HCT116 (cell line): ENCODE data around the gene CHCHD5. TPM values are rescaled to one million over a fixed set of nuclear protein-coding genes. Genes with fewer than 3 reads are reported as not detected.
A peak's percentile ranks its signal among the peaks of the same experiment; 100 is the strongest.

ENCODE experiments used
- ATAC-seq: fragments of 200-7000 bp; cut with Tn5 transposase; 2 replicates; pipeline ENCODE4 v1.9.1; 2020; ENCODE audit warnings: mild to moderate bottlenecking, moderate library complexity
- BruUV-seq: library from RNA; stranded (reverse); fragments of 400-500 nt; replicated peaks from 2 replicates; lab custom pipeline; 2021; lab: Mats Ljungman, UMichigan
- CTCF ChIA-PET: fragments of 300-600 bp; sonication (Branson Sonifier 250); formaldehyde crosslinking; loops from one replicate; lab custom pipeline; 2021; ENCODE audit warnings: antibody characterized with exemption; lab: Charles Lee
- POLR2A ChIA-PET: fragments of 300-600, 350-600 bp; sonication (Branson Sonifier 250); formaldehyde crosslinking; loops from one replicate; lab custom pipeline; 2021; ENCODE audit warnings: antibody characterized with exemption; lab: Charles Lee
- RAD21 ChIA-PET, 2 experiments: fragments of 300-600 bp; sonication (Branson Sonifier 250); formaldehyde crosslinking; loops; one replicate each; lab custom pipeline; 2023; ENCODE audit warnings: low total read pairs in 2 of 2; ENCODE audit not compliant: uncharacterized antibody in 2 of 2, unreplicated experiment in 2 of 2, low non-redundant PET in 1 of 2; lab: Charles Lee
- DNase-seq: peaks from one replicate; pipeline ENCODE4 v3.0.0-alpha.2; 2010; ENCODE audit warnings: low read depth, low spot score
- H2AFZ ChIP-seq: fragments of 200-600 bp; shearing (Covaris generic), sonication (generic); 2 replicates; pipeline ENCODE4 v1.6.1; 2017; ENCODE audit warnings: low read depth, mixed run types, mixed read lengths, antibody characterized with exemption, low read length; ENCODE audit not compliant: poor library complexity, severe bottlenecking
- H3K27ac ChIP-seq: 2 replicates; pipeline ENCODE4 v1.5.1; 2012; ENCODE audit warnings: low read depth, low read length
- H3K27me3 ChIP-seq: fragments of 200-600 bp; sonication (generic); 2 replicates; pipeline ENCODE4 v1.6.1; 2016; ENCODE audit warnings: mixed run types, low read length, mixed read lengths; ENCODE audit not compliant: insufficient read depth
- H3K36me3 ChIP-seq, 2 experiments: fragments of 200-500 bp in 1 of 2; fragments of 200-600 bp in 1 of 2; sonication (Bioruptor generic) in 1 of 2; sonication (generic) in 1 of 2; 2 replicates each; pipeline versions ENCODE4 v1.5.1 to v1.6.1; 2014 to 2016; ENCODE audit warnings: low read length in 2 of 2, inconsistent platforms in 1 of 2, mixed read lengths in 1 of 2, mixed run types in 1 of 2; ENCODE audit not compliant: insufficient read depth in 2 of 2, control insufficient read depth in 1 of 2
- H3K4me1 ChIP-seq, 2 experiments: fragments of 200-600 bp in 1 of 2; sonication (generic) in 1 of 2; 2 replicates each; pipeline versions ENCODE4 v1.5.1 to v1.6.1; 2012 to 2017; ENCODE audit warnings: low read length in 2 of 2, inconsistent platforms in 1 of 2, mild to moderate bottlenecking in 1 of 2, mixed read lengths in 1 of 2, mixed run types in 1 of 2, moderate library complexity in 1 of 2; ENCODE audit not compliant: insufficient read depth in 2 of 2, control insufficient read depth in 1 of 2
- H3K4me2 ChIP-seq: fragments of 200-600 bp; sonication (generic); 2 replicates; pipeline ENCODE4 v1.6.1; 2017; ENCODE audit warnings: mixed run types, low read length, mixed read lengths
- H3K4me3 ChIP-seq, 2 experiments: fragments of 200-600 bp in 1 of 2; sonication (generic) in 1 of 2; replicated peaks in 1 of 2; 2 replicates each; pipeline ENCODE4 v1.5.1; 2011 to 2016; ENCODE audit warnings: low read length in 2 of 2, control low read depth in 1 of 2, low read depth in 1 of 2, mild to moderate bottlenecking in 1 of 2, mixed read lengths in 1 of 2, mixed run types in 1 of 2
- H3K79me2 ChIP-seq: fragments of 200-600 bp; sonication (generic); 2 replicates; pipeline ENCODE4 v1.6.1; 2017; ENCODE audit warnings: mild to moderate bottlenecking, mixed run types, low read length, moderate library complexity, mixed read lengths; ENCODE audit not compliant: insufficient read depth
- H3K9ac ChIP-seq: fragments of 200-600 bp; sonication (generic); 2 replicates; pipeline ENCODE4 v1.6.1; 2016; ENCODE audit warnings: low read length, mixed read lengths
- H3K9me2 ChIP-seq: fragments of 200-600 bp; sonication (generic), shearing (Covaris generic); 2 replicates; pipeline ENCODE4 v1.6.1; 2017; ENCODE audit warnings: mixed run types, mild to moderate bottlenecking, moderate library complexity; ENCODE audit not compliant: insufficient read depth
- H3K9me3 ChIP-seq, 2 experiments: fragments of 200-500 bp in 1 of 2; fragments of 200-600 bp in 1 of 2; sonication (Bioruptor generic) in 1 of 2; sonication (generic) in 1 of 2; 2 replicates each; pipeline ENCODE4 v1.6.1; 2014 to 2017; ENCODE audit warnings: low read length in 2 of 2, mixed read lengths in 2 of 2, inconsistent platforms in 1 of 2, low read depth in 1 of 2, mild to moderate bottlenecking in 1 of 2, mixed run types in 1 of 2, moderate library complexity in 1 of 2; ENCODE audit not compliant: control insufficient read depth in 1 of 2, insufficient read depth in 1 of 2
- H4K20me1 ChIP-seq: fragments of 200-600 bp; sonication (generic), shearing (Covaris generic); 2 replicates; pipeline ENCODE4 v1.6.1; 2017; ENCODE audit warnings: mixed run types, mild to moderate bottlenecking, moderate library complexity; ENCODE audit not compliant: insufficient read depth
- ATF3 ChIP-seq: IDR thresholded peaks from 2 replicates; pipeline ENCODE4 v1.6.1; 2012
- CBX3 ChIP-seq: IDR thresholded peaks from 2 replicates; pipeline ENCODE4 v1.6.1; 2012; ENCODE audit warnings: low read depth
- CEBPB ChIP-seq: IDR thresholded peaks from 2 replicates; pipeline ENCODE4 v1.6.1; 2012; ENCODE audit warnings: low read depth
- CTCF ChIP-seq, 3 experiments: fragments of 200-600 bp in 1 of 3; sonication (generic) in 1 of 3; IDR thresholded peaks in 2 of 3; conservative IDR thresholded peaks in 1 of 3; 2 replicates each; pipeline ENCODE4 v1.5.1; 2012 to 2017; ENCODE audit warnings: low read depth in 2 of 3, low read length in 2 of 3, antibody characterized with exemption in 1 of 3, borderline replicate concordance in 1 of 3, control low read depth in 1 of 3, mild to moderate bottlenecking in 1 of 3, mixed read lengths in 1 of 3, mixed run types in 1 of 3, moderate library complexity in 1 of 3; ENCODE audit not compliant: insufficient read depth in 1 of 3
- EGR1 ChIP-seq: IDR thresholded peaks from 2 replicates; pipeline ENCODE4 v1.6.1; 2012; ENCODE audit warnings: low read depth
- ELF1 ChIP-seq: IDR thresholded peaks from 2 replicates; pipeline ENCODE4 v1.6.1; 2012; ENCODE audit warnings: low read depth, borderline replicate concordance
- EZH2phosphoT487 ChIP-seq: fragments of 200-600 bp; IDR thresholded peaks from 2 replicates; pipeline ENCODE4 v1.6.1; 2018; ENCODE audit warnings: antibody characterized with exemption, borderline replicate concordance
- JUND ChIP-seq: IDR thresholded peaks from 2 replicates; pipeline ENCODE4 v1.6.1; 2012
- MAX ChIP-seq: IDR thresholded peaks from 2 replicates; pipeline ENCODE4 v1.6.1; 2012
- POLR2A ChIP-seq: IDR thresholded peaks from 2 replicates; pipeline ENCODE4 v1.7.0; 2011; ENCODE audit warnings: borderline replicate concordance; ENCODE audit not compliant: insufficient read depth, insufficient read length; ENCODE audit errors: extremely low read depth
- RAD21 ChIP-seq: IDR thresholded peaks from 2 replicates; pipeline ENCODE4 v1.6.1; 2012; ENCODE audit warnings: low read depth, mild to moderate bottlenecking
- SP1 ChIP-seq: IDR thresholded peaks from 2 replicates; pipeline ENCODE4 v1.6.1; 2012; ENCODE audit warnings: low read depth
- SRF ChIP-seq: IDR thresholded peaks from 2 replicates; pipeline ENCODE4 v1.6.1; 2012; ENCODE audit warnings: low read depth
- TCF7L2 ChIP-seq: IDR thresholded peaks from 2 replicates; pipeline ENCODE4 v1.7.0; 2011; ENCODE audit warnings: borderline replicate concordance, inconsistent platforms; ENCODE audit not compliant: insufficient read depth, insufficient read length; ENCODE audit errors: extremely low read depth
- ZBTB33 ChIP-seq: IDR thresholded peaks from 2 replicates; pipeline ENCODE4 v1.6.1; 2011; ENCODE audit warnings: mild to moderate bottlenecking, low read length, moderate library complexity; ENCODE audit not compliant: insufficient replicate concordance; ENCODE audit errors: extremely low read depth
- ZFX ChIP-seq: fragments of 450-650 bp; IDR thresholded peaks from 2 replicates; pipeline ENCODE4 v1.6.1; 2017
- ZNF274 ChIP-seq: fragments of 200-500 bp; sonication (Bioruptor generic); IDR thresholded peaks from 2 replicates; pipeline ENCODE4 v1.6.1; 2014; ENCODE audit warnings: mild to moderate bottlenecking, low read depth, low read length, inconsistent platforms
- intact Hi-C: fragments of 100-400 bp; cut with micrococcal nuclease; formaldehyde crosslinking; loops from 2 replicates; pipeline ENCODE4 v1.10.0; 2022
- total RNA-seq: library from RNA; stranded (reverse); gene quantifications from one replicate; pipeline ENCODE4 v1.2.1, GENCODE V29; 2021; ENCODE audit not compliant: unreplicated experiment

CHCHD5 gene
- total RNA-seq, 1 experiment from 2014 or later = 49.8 TPM

- TF ChIP-seq ZBTB33 (no peak), SRF (no peak), MAX (0 out of 2 replicates have a peak, but pooled peaks have one; percentile 16), EGR1 (no peak), CEBPB (peak; percentile 89), CBX3 (peak; percentile 68)
These were observed 42.9 kb downstream of the CHCHD5 start (continued) for GRCh38 chr2:112627060-112628040.

GRCh38 chr2:112629224-112629623, 44.8 kb downstream of the CHCHD5 start:
- no peak overlapping the region for H3K9ac ChIP-seq
- no peaks in the 10 kb centered on the region for H3K27me3 ChIP-seq
- H3K27ac ChIP-seq = no peak overlapping the region
- H3K4me1 ChIP-seq = peaks cover 57 to 79% of the 10 kb centered on the region in 2 experiments
- intact Hi-C loops = no loop called here
- ChIA-PET POLR2A (interaction anchor here (1.3 to 11.6 kb wide), 2 partner anchors 17 to 63 kb away, joined by 3 to 86 read pairs; partner anchors contain the start of gene SLC20A1), CTCF (interaction anchor here (0.7 to 6.8 kb wide), 3 partner anchors 12 to 97 kb away, joined by 3 to 100 read pairs (median 3); no protein-coding TSS in a partner anchor), RAD21 (no interaction called here)
- BruUV-seq = no TSS peak
- no peak for ATAC-seq
- no peak for DNase-seq
- H3K9me3 ChIP-seq = no peaks in the 10 kb centered on the region
- H3K4me3 ChIP-seq = no peak overlapping the region
- H3K79me2 ChIP-seq = no peaks in the 10 kb centered on the region
- H3K9me2 ChIP-seq = no peaks in the 10 kb centered on the region
- no peak overlapping the region for H2AFZ ChIP-seq
- no peaks in the 10 kb centered on the region for H3K36me3 ChIP-seq
- no peak overlapping the region for H3K4me2 ChIP-seq
- no peaks in the 10 kb centered on the region for H4K20me1 ChIP-seq
- TF ChIP-seq ZNF274 (no peak), SP1 (no peak), ZBTB33 (no peak), CTCF (IDR thresholded peaks at IDR 0.05 in 2 of 3, conservative IDR thresholded peaks at IDR 0.05 in 1 of 3; ENCODE audit: borderline replicate concordance in 1 of 3, insufficient read depth in 1 of 3, low read depth in 2 of 3, low read length in 2 of 3) (no peak), SRF (no peak), EZH2phosphoT487 (no peak), POLR2A (no peak), EGR1 (no peak), ZFX (no peak), ELF1 (no peak), ATF3 (no peak), RAD21 (no peak), CBX3 (no peak), CEBPB (no peak), TCF7L2 (no peak), JUND (no peak)
